Thymus (tissue), 11 donors: Measurements from ENCODE around the gene SUSD3. TPM values are rescaled to one million over a fixed set of nuclear protein-coding genes. Genes with fewer than 3 reads are reported as not detected.

Source experiments
- DNase-seq, 9 donors: peaks; one replicate each; pipeline ENCODE4 v3.0.0-alpha.2; 2013; ENCODE audit warnings: low spot score in 9 of 9, low read depth in 6 of 9, missing footprints in 1 of 9
- H3K27ac ChIP-seq, 2 donors: one replicate each; pipeline ENCODE4 v1.5.1; 2013; ENCODE audit warnings: control low read depth in 1 of 2, low read depth in 1 of 2, low read length in 1 of 2, mild to moderate bottlenecking in 1 of 2, moderate library complexity in 1 of 2
- H3K27me3 ChIP-seq, 2 donors: one replicate each; pipeline ENCODE4 v1.5.1; 2013; ENCODE audit warnings: low read length in 1 of 2; ENCODE audit not compliant: control insufficient read depth in 2 of 2, insufficient read depth in 1 of 2
- H3K36me3 ChIP-seq, 2 donors: one replicate each; pipeline ENCODE4 v1.5.1; 2013; ENCODE audit warnings: low read length in 1 of 2, mild to moderate bottlenecking in 1 of 2, moderate library complexity in 1 of 2; ENCODE audit not compliant: control insufficient read depth in 2 of 2, insufficient read depth in 2 of 2
- H3K4me1 ChIP-seq, 2 donors: one replicate each; pipeline ENCODE4 v1.5.1; 2013; ENCODE audit warnings: low read length in 2 of 2; ENCODE audit not compliant: control insufficient read depth in 2 of 2, insufficient read depth in 2 of 2
- H3K4me3 ChIP-seq, 2 donors: one replicate each; pipeline ENCODE4 v1.5.1; 2013; ENCODE audit warnings: low read length in 2 of 2, control low read depth in 1 of 2, mild to moderate bottlenecking in 1 of 2
- H3K9me3 ChIP-seq, 2 donors: one replicate each; pipeline ENCODE4 v1.5.1; 2013; ENCODE audit warnings: low read length in 1 of 2, mild to moderate bottlenecking in 1 of 2; ENCODE audit not compliant: control insufficient read depth in 2 of 2, insufficient read depth in 1 of 2
- WGBS: extraction: QIAGEN DNeasy Blood & Tissue Kit; methylation state at CpG from one replicate; pipeline ENCODE4 v1.1.7; 2013; 5-methylcytosine and 5-hydroxymethylcytosine counted together
- polyA plus RNA-seq: library from polyadenylated mRNA; stranded (reverse); fragments of 200-250 nt; gene quantifications from one replicate; pipeline ENCODE4 v1.2.3, GENCODE V29; 2013
- total RNA-seq: library from RNA; stranded (reverse); fragments of 120-200 nt; gene quantifications from one replicate; pipeline ENCODE4 v1.2.4, GENCODE V29; 2013
- donor health status: healthy.

Gene SUSD3
- total and polyA plus RNA-seq, 2 donors, result 31.0 to 43.8 TPM

GRCh38 chr9:93107825-93108161, 49.3 kb downstream of the SUSD3 start:
- 98% methylated on average over 6 of the region's 6 CpGs for WGBS
- Histone ChIP-seq H3K27ac (no peak overlapping the region), H3K4me1 (peaks cover 8 to 33% of the 10 kb centered on the region in 2 donors), H3K9me3 (peaks cover 2 to 6% of the 10 kb centered on the region in 2 donors), H3K4me3 (no peak overlapping the region), H3K27me3 (no peaks in the 10 kb centered on the region), H3K36me3 (peaks cover 29 to 42% of the 10 kb centered on the region in 2 donors)
- DNase-seq, result no peak

- 87% methylated on average over 15 of the region's 15 CpGs for WGBS
- H3K4me3 ChIP-seq, result no peak overlapping the region
- no peak for DNase-seq
- no peaks in the 10 kb centered on the region for H3K27me3 ChIP-seq
- H3K4me1 ChIP-seq, result peaks cover 8 to 33% of the 10 kb centered on the region in 2 donors
- no peak overlapping the region for H3K27ac ChIP-seq
- H3K9me3 ChIP-seq, result peaks cover 1 to 6% of the 10 kb centered on the region in 2 donors
- H3K36me3 ChIP-seq, result peaks cover 30 to 48% of the 10 kb centered on the region in 2 donors
Measured at GRCh38 chr9:93108291-93109041, 50.0 kb downstream of the SUSD3 start.

- H3K27ac ChIP-seq, result no peak overlapping the region
- peaks cover 31 to 59% of the 10 kb centered on the region in 2 donors for H3K36me3 ChIP-seq
- no peak overlapping the region for H3K4me3 ChIP-seq
- no peak for DNase-seq
- H3K27me3 ChIP-seq, result no peaks in the 10 kb centered on the region
- H3K4me1 ChIP-seq, result peaks cover 8 to 37% of the 10 kb centered on the region in 2 donors
- WGBS, result 98% methylated on average over 14 of the region's 14 CpGs
- peaks cover 0 to under 1% of the 10 kb centered on the region in 2 donors for H3K9me3 ChIP-seq
Measured at GRCh38 chr9:93110311-93110855, 51.9 kb downstream of the SUSD3 start.

GRCh38 chr9:93111001-93111370, 52.5 kb downstream of the SUSD3 start:
- peaks cover 8 to 37% of the 10 kb centered on the region in 2 donors for H3K4me1 ChIP-seq
- DNase-seq, result no peak
- no peak overlapping the region for H3K4me3 ChIP-seq

GRCh38 chr9:93111371-93112115, 53.0 kb downstream of the SUSD3 start:
- no peak for DNase-seq
- WGBS, result 92% methylated on average over 18 of the region's 18 CpGs
- peaks cover 8 to 37% of the 10 kb centered on the region in 2 donors for H3K4me1 ChIP-seq
- H3K27ac ChIP-seq, result no peak overlapping the region
- H3K27me3 ChIP-seq, result no peaks in the 10 kb centered on the region
- H3K36me3 ChIP-seq, result peaks cover 31 to 59% of the 10 kb centered on the region in 2 donors
- no peak overlapping the region for H3K4me3 ChIP-seq
- no peaks in the 10 kb centered on the region for H3K9me3 ChIP-seq

More at GRCh38 chr9:93111001-93111370, 52.5 kb downstream of the SUSD3 start:
- 97% methylated on average over 11 of the region's 11 CpGs for WGBS
- Histone ChIP-seq H3K36me3 (peaks cover 31 to 59% of the 10 kb centered on the region in 2 donors), H3K9me3 (no peaks in the 10 kb centered on the region), H3K27ac (no peak overlapping the region), H3K27me3 (no peaks in the 10 kb centered on the region)

GRCh38 chr9:93112116-93112863, 53.8 kb downstream of the SUSD3 start:
- H3K36me3 ChIP-seq, result peaks cover 31 to 59% of the 10 kb centered on the region in 2 donors
- no peak overlapping the region for H3K4me3 ChIP-seq
- no peak overlapping the region for H3K27ac ChIP-seq
- H3K27me3 ChIP-seq, result no peaks in the 10 kb centered on the region
- peaks cover 6 to 31% of the 10 kb centered on the region in 2 donors for H3K4me1 ChIP-seq
- no peaks in the 10 kb centered on the region for H3K9me3 ChIP-seq
- WGBS, result 96% methylated on average over 15 of the region's 15 CpGs
- DNase-seq, result no peak

- WGBS, result 97% methylated on average over 13 of the region's 13 CpGs
- Histone ChIP-seq H3K4me1 (peaks cover 4 to 24% of the 10 kb centered on the region in 2 donors), H3K4me3 (no peak overlapping the region), H3K9me3 (no peaks in the 10 kb centered on the region), H3K27ac (no peak overlapping the region), H3K27me3 (no peaks in the 10 kb centered on the region), H3K36me3 (peaks cover 30 to 52% of the 10 kb centered on the region in 2 donors)
- DNase-seq, result no peak
Measured at GRCh38 chr9:93112864-93113389, 54.4 kb downstream of the SUSD3 start.

GRCh38 chr9:93114169-93114983, 55.9 kb downstream of the SUSD3 start:
- 92% methylated on average over 17 of the region's 17 CpGs for WGBS
- H3K27me3 ChIP-seq, result no peaks in the 10 kb centered on the region
- no peak overlapping the region for H3K4me3 ChIP-seq
- H3K9me3 ChIP-seq, result no peaks in the 10 kb centered on the region
- no peak overlapping the region for H3K27ac ChIP-seq
- peaks cover 0 to 10% of the 10 kb centered on the region in 2 donors for H3K4me1 ChIP-seq
- peaks cover 21 to 43% of the 10 kb centered on the region in 2 donors for H3K36me3 ChIP-seq
- no peak for DNase-seq
